ENCODE results near the gene THAP4.

Gene THAP4

DNA sequence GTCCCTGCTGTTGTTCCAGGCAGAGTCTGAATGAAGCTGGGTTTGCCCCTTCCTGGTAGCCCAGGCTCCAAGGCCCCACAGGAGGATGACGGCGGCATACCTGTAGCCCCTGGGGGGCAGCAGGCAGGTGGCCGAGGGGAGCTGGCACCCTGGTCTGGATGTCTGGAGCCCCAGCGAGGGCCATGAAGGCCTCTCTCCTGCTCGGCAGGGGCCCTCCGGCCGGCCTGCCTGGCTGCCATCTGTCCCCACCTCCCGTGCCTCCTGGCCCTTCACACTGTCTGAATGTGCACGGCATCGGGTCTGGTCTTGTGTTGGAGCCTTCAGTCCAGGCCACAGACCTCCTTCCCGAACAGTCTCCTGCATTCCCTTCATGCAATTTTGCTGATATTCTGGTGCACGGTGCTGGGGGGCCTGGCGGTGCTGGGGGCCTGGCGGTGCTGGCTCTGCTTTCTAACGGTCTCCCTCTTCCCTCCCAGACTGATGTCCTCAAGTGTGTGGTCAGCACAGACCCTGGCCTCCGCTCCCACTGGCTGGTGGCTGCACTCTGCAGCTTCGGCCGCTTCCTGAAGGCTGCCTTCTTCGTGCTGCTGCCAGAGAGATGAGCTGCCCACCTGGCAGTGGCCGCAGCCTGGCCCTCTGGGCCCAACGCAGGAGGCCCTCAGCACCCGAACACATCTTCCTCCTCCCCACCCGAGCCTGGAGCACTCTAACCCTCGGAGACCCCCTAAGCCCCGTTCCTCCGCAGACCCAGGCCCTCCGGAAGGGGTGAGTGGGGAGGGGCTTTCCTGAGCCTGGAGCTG is 64.9 kb downstream of the THAP4 start:
- Histone ChIP-seq H3K27ac (replicated peaks) (no peak overlapping the region), H3K4me3 (replicated peaks; ENCODE audit: insufficient read depth, low read length) (no peak overlapping the region), H3K27me3 (ENCODE audit: insufficient read depth, poor library complexity, severe bottlenecking) (no peaks in the 10 kb centered on the region)
- no peak for DNase-seq (ENCODE audit: low read depth in 1 of 2, low spot score in 1 of 2)
- no peak for TF ChIP-seq SPI1 (IDR thresholded peaks at IDR 0.05; ENCODE audit: borderline replicate concordance, low read depth)

DNA sequence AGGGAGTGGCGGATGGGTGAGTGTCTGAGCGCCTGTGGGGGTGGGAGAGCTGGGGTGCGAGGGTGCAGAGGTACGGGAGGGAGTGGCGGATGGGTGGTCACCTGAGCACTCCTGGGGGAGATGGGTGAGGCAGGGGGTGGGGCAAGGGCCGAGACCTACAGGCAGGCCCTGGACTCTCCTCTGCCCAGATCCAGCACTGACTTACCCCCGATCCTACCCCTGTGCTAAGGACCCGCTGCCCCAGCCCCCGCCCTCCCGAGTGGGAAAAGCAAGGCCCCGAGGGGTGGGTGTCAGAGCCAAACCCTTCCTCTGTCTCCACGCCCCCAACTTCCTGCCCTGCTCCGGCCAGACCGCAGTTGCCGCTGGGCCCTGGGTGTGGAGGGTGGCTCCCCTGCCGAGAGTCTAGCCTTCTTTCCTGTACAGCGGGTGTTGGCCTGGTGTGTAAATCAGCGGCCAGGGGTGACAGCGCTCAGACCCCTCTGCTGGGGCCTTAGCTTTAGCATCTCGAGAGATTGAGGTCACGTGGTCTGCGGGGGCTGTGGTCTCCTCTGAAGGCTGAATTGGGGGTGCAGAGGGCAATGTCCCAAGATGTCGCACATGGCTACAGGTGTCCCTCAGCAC is 65.9 kb downstream of the THAP4 start:
- no peak for TF ChIP-seq POLR2AphosphoS5 (IDR thresholded peaks at IDR 0.05; ENCODE audit: low read depth)
- TF ChIP-seq SPI1 (IDR thresholded peaks at IDR 0.05; ENCODE audit: borderline replicate concordance, low read depth), result no peak
- TF ChIP-seq GABPA (IDR thresholded peaks at IDR 0.05; ENCODE audit: low read depth), result no peak
- TF ChIP-seq, protein P1, sequence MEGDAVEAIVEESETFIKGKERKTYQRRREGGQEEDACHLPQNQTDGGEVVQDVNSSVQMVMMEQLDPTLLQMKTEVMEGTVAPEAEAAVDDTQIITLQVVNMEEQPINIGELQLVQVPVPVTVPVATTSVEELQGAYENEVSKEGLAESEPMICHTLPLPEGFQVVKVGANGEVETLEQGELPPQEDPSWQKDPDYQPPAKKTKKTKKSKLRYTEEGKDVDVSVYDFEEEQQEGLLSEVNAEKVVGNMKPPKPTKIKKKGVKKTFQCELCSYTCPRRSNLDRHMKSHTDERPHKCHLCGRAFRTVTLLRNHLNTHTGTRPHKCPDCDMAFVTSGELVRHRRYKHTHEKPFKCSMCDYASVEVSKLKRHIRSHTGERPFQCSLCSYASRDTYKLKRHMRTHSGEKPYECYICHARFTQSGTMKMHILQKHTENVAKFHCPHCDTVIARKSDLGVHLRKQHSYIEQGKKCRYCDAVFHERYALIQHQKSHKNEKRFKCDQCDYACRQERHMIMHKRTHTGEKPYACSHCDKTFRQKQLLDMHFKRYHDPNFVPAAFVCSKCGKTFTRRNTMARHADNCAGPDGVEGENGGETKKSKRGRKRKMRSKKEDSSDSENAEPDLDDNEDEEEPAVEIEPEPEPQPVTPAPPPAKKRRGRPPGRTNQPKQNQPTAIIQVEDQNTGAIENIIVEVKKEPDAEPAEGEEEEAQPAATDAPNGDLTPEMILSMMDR (IDR thresholded peaks at IDR 0.05; ENCODE audit: insufficient read depth, low read length), result no peak
- TF ChIP-seq, protein P2, sequence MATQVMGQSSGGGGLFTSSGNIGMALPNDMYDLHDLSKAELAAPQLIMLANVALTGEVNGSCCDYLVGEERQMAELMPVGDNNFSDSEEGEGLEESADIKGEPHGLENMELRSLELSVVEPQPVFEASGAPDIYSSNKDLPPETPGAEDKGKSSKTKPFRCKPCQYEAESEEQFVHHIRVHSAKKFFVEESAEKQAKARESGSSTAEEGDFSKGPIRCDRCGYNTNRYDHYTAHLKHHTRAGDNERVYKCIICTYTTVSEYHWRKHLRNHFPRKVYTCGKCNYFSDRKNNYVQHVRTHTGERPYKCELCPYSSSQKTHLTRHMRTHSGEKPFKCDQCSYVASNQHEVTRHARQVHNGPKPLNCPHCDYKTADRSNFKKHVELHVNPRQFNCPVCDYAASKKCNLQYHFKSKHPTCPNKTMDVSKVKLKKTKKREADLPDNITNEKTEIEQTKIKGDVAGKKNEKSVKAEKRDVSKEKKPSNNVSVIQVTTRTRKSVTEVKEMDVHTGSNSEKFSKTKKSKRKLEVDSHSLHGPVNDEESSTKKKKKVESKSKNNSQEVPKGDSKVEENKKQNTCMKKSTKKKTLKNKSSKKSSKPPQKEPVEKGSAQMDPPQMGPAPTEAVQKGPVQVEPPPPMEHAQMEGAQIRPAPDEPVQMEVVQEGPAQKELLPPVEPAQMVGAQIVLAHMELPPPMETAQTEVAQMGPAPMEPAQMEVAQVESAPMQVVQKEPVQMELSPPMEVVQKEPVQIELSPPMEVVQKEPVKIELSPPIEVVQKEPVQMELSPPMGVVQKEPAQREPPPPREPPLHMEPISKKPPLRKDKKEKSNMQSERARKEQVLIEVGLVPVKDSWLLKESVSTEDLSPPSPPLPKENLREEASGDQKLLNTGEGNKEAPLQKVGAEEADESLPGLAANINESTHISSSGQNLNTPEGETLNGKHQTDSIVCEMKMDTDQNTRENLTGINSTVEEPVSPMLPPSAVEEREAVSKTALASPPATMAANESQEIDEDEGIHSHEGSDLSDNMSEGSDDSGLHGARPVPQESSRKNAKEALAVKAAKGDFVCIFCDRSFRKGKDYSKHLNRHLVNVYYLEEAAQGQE (IDR thresholded peaks at IDR 0.05; ENCODE audit: insufficient replicate concordance, low read depth), result no peak
- no peak overlapping the region for H3K4me3 ChIP-seq (replicated peaks; ENCODE audit: insufficient read depth, low read length)
- no peak for DNase-seq (ENCODE audit: low read depth in 1 of 2, low spot score in 1 of 2)
- H3K27ac ChIP-seq (replicated peaks), result no peak overlapping the region
- H3K27me3 ChIP-seq (ENCODE audit: insufficient read depth, poor library complexity, severe bottlenecking), result no peaks in the 10 kb centered on the region

DNA sequence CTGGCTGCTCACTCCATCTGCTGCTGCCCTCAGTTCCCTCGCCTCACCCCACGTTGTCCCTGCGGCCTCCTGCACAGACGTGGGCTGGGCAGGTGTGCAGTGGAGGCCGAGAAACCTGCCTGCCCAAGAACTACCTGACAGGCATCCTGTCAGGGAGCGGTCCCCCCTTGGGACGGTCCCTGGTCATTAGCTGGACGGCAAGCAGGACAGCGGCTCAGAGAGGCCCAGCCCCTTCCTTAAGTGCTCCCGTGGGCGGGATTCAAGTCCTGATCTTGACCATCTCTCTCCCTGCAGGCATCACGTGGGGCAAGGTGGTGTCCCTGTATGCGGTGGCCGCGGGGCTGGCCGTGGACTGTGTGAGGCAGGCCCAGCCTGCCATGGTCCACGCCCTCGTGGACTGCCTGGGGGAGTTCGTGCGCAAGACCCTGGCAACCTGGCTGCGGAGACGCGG is 67.1 kb downstream of the THAP4 start:
- Histone ChIP-seq H3K27me3 (ENCODE audit: insufficient read depth, poor library complexity, severe bottlenecking) (no peaks in the 10 kb centered on the region), H3K27ac (replicated peaks) (no peak overlapping the region), H3K4me3 (replicated peaks; ENCODE audit: insufficient read depth, low read length) (no peak overlapping the region)
- no peak for DNase-seq (ENCODE audit: low read depth in 1 of 2, low spot score in 1 of 2)
- TF ChIP-seq SPI1 (IDR thresholded peaks at IDR 0.05; ENCODE audit: borderline replicate concordance, low read depth) (no peak), POLR2AphosphoS5 (IDR thresholded peaks at IDR 0.05; ENCODE audit: low read depth) (no peak), GABPA (IDR thresholded peaks at IDR 0.05; ENCODE audit: low read depth) (no peak)
- TF ChIP-seq, protein P1 (IDR thresholded peaks at IDR 0.05; ENCODE audit: insufficient read depth, low read length), result no peak
- TF ChIP-seq, protein P2 (IDR thresholded peaks at IDR 0.05; ENCODE audit: insufficient replicate concordance, low read depth), result no peak

DNA sequence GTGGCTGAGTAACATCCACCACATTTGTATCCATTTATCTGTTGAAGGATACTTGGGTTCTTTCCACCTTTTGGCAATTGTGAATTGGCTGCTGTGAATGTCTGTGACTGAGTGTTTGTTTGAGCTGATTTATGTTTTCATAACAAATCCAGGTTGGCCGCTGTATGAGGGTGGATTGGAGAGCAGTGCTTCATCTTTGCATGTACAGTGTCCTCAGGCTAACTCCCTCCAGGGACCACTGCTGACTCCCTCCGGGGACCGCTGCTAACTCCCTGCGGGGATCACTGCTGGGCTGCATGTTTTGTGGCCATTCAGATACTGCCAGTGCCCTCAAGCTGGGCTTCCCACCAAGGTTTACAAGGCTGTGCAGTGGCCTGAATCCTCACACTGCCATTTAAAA is 68.2 kb downstream of the THAP4 start:
- DNase-seq (ENCODE audit: low read depth in 1 of 2, low spot score in 1 of 2), result no peak
- no peak overlapping the region for H3K4me3 ChIP-seq (replicated peaks; ENCODE audit: insufficient read depth, low read length)
- H3K27ac ChIP-seq (replicated peaks), result no peak overlapping the region
- TF ChIP-seq, protein P1 (IDR thresholded peaks at IDR 0.05; ENCODE audit: insufficient read depth, low read length), result no peak
- TF ChIP-seq, protein P2 (IDR thresholded peaks at IDR 0.05; ENCODE audit: insufficient replicate concordance, low read depth), result no peak
- TF ChIP-seq GABPA (IDR thresholded peaks at IDR 0.05; ENCODE audit: low read depth) (no peak), SPI1 (IDR thresholded peaks at IDR 0.05; ENCODE audit: borderline replicate concordance, low read depth) (no peak), POLR2AphosphoS5 (IDR thresholded peaks at IDR 0.05; ENCODE audit: low read depth) (no peak)
- H3K27me3 ChIP-seq (ENCODE audit: insufficient read depth, poor library complexity, severe bottlenecking), result no peaks in the 10 kb centered on the region
